Activated naive CD8-positive, alpha-beta T cell treated with anti-CD3 and anti-CD28 coated beads, Interleukin-2, amount 50 U/mL, for 24 hours (primary cell): ENCODE data around the gene SLC25A29.
"Not testable (repeated sequence)": the region's sequence is repeated elsewhere in the genome, so short reads cannot be mapped to it uniquely, and the experiment has no call there.

Experiments
- ATAC-seq: fragments of 150-1000 bp; cut with Tn5 transposase; one replicate; pipeline ENCODE4 v1.10.0; 2021
- DNase-seq: peaks from one replicate; pipeline ENCODE4 v3.0.0; 2021
- H3K27ac Mint-ChIP-seq: one replicate; pipeline ENCODE4 v1.8.0; 2021; ENCODE audit warnings: mild to moderate bottlenecking, mixed read lengths
- H3K27me3 Mint-ChIP-seq: one replicate; pipeline ENCODE4 v1.8.0; 2021; ENCODE audit warnings: mixed read lengths
- H3K36me3 Mint-ChIP-seq: one replicate; pipeline ENCODE4 v1.8.0; 2021; ENCODE audit warnings: low read depth, mixed read lengths
- H3K4me1 Mint-ChIP-seq: one replicate; pipeline ENCODE4 v1.8.0; 2021; ENCODE audit warnings: mixed read lengths
- H3K4me3 Mint-ChIP-seq: one replicate; pipeline ENCODE4 v1.8.0; 2021; ENCODE audit warnings: mild to moderate bottlenecking, moderate library complexity, mixed read lengths
- H3K9me3 Mint-ChIP-seq: one replicate; pipeline ENCODE4 v1.8.0; 2021; ENCODE audit warnings: mixed read lengths

Gene SLC25A29

DNA sequence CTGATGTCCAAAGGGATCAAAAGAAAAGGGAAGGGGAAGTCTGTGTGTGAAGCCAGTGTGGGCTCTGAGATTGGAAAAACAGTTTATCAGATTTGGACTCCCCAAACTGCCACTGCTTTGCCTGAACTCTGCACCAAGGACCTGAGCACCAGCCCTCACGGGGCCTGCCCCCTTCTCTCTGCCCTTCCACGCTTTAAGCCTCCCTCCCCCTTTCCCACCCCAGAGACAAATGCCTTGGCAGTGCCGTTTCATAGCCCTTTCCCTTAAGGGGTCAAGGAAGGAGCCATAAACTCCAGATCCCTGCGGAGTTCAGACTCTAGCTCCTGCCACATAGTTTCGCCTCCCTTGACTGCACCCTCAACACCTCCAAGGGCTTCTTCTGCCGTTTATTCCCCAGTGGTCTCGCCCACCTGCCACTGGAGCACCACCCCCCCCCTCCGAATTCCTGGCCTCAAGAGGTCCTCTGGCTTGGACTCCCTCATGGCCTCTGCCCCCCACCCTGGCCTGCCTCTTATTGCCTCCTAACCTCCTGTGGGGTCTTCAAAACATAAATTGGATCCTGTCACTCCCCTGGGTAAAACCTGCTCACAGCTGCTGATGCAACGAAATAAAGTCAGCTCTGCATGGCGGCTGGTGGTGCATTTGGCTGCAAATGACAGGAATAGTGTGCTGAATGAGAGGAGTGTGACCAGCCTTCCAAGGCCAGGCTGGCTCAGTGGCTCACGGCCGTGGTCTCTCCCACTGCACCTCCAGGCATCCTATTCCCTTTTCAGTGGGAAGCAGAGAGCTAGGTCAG lies 18.8 kb downstream of the SLC25A29 start:
- H3K9me3 Mint-ChIP-seq: no peaks in the 10 kb centered on the region
- H3K4me3 Mint-ChIP-seq: no peak overlapping the region
- H3K27me3 Mint-ChIP-seq: no peaks in the 10 kb centered on the region
- no peak for DNase-seq
- H3K36me3 Mint-ChIP-seq: peaks cover 2% of the 10 kb centered on the region
- peaks cover 8% of the 10 kb centered on the region for H3K4me1 Mint-ChIP-seq
- H3K27ac Mint-ChIP-seq: no peak overlapping the region
- ATAC-seq: no peak

DNA sequence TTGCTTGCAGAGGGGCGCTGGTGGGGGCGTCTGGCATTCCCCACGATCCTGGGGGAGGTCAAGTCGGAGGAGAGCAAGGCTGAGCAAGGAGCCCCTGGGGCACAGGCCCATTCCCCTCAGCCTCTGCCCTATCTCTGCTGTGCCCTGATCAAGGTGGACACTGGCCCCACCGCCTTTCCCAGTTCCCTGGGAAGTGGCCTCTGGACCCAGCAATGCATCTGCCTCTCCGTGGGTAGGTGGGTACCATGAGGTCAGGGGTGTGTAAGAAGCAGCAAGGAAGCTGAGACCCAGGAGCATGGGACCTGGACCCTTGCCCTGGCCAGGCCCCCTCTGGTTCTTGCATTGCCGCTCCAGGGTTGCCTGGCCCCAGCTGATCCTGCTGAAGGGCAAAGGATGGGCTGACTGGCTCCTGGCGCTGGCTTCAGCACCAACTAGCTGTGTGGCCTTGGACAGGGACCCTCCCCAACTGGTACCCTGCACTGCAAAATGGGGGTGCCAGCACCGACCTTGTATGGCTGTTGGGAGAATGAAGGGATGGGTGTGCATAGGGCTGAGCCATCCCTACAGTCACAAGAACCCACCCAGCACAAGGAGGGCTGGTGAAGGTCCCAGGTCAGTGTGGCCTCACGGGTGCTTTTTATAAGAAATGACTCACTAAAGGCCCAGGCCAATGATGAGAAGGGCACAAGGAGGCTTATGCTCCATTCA lies 19.6 kb downstream of the SLC25A29 start:
- Mint-ChIP-seq H3K9me3 (no peaks in the 10 kb centered on the region), H3K4me1 (peaks cover 8% of the 10 kb centered on the region), H3K36me3 (peaks cover 2% of the 10 kb centered on the region), H3K4me3 (no peak overlapping the region), H3K27ac (no peak overlapping the region), H3K27me3 (no peaks in the 10 kb centered on the region)
- no peak for DNase-seq
- no peak for ATAC-seq

DNA sequence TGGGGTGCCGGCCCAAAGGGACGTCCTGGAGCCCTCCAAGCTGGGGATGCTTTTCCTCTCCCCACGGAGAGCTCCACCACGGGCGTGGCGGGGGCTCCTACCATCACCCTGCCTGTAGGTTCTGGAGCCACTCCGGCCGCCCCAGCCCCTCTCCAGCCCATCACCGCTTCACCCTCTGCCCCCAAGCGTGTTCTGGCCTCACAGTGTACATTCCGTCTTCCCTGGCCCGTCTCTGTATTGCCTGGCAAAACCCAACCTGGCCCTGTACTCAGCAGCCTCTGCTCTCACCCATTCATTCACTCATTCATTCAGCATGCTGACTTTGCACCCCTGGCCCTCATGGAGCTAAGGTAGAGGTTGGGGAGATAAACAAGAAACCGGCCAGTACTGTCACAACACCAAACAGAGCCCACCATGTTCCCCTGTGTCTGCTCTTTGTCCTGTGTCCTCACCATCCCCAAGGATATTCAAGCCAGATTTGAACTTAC lies 20.3 kb downstream of the SLC25A29 start:
- Mint-ChIP-seq H3K4me1 (peaks cover 8% of the 10 kb centered on the region), H3K9me3 (no peaks in the 10 kb centered on the region), H3K4me3 (peak overlapping the region; percentile 75), H3K27ac (peak overlapping the region; percentile 74), H3K27me3 (no peaks in the 10 kb centered on the region), H3K36me3 (peaks cover 2% of the 10 kb centered on the region)
- ATAC-seq: no peak
- DNase-seq: no peak

DNA sequence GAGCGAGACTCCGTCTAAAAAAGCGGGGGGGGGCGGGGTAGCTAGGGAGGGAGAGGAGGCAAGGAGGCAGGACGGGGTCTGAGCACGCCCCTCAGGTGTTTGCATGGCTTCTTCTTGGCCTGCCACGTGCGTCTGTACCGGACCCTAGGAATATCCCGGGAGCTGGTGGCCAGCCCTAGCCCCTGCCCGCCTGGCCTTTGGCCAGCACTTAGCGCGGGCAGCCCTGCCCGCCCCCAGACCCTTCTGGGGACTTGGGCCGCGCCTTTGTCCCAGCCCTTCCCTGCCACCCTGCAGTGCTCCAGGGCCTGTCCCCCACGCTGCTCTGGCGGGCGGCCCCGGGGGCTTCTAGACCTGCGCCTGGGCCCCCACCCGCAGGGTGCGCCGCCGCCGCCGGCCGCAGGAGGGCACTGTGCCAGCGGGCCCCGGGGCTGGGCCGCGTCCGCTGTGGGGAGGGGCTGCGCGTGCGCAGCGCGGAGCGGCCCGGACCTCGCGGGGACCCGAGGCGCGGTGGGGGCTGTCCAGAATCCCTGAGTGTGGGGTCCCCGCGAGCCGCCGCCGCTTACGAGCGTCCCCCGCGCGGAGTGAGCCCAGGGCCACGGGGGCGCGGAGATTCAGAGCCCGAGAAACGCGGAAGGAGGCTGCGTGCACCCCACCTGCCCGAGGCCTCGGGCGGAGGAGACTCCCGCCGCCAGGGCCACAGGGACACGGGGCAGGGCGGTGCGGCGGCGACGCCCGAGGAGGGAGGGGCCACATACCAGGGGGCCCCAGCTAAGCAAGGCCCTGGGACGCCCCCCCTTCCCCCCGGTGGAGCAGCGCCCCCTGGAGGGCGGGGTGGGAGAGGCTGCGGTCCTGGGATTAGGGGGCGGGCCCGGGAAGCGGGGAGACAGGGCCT lies 21.0 kb downstream of the SLC25A29 start:
- DNase-seq (peak; percentile 88), ATAC-seq (peak; percentile 90)
- Mint-ChIP-seq H3K9me3 (no peaks in the 10 kb centered on the region), H3K36me3 (peaks cover 6% of the 10 kb centered on the region), H3K4me1 (peaks cover 10% of the 10 kb centered on the region), H3K4me3 (peak overlapping the region; percentile 75), H3K27ac (no peak overlapping the region), H3K27me3 (no peaks in the 10 kb centered on the region)

- peaks cover 11% of the 10 kb centered on the region for H3K36me3 Mint-ChIP-seq
- H3K9me3 Mint-ChIP-seq: no peaks in the 10 kb centered on the region
- DNase-seq (no peak), ATAC-seq (no peak)
- peak overlapping the region; percentile 32 for H3K4me3 Mint-ChIP-seq
- peaks cover 12% of the 10 kb centered on the region for H3K4me1 Mint-ChIP-seq
- peak overlapping the region; percentile 57 for H3K27ac Mint-ChIP-seq
- no peaks in the 10 kb centered on the region for H3K27me3 Mint-ChIP-seq
These were observed 22.0 kb downstream of the SLC25A29 start for GRCh38 chr14:100283984-100284881.

DNA sequence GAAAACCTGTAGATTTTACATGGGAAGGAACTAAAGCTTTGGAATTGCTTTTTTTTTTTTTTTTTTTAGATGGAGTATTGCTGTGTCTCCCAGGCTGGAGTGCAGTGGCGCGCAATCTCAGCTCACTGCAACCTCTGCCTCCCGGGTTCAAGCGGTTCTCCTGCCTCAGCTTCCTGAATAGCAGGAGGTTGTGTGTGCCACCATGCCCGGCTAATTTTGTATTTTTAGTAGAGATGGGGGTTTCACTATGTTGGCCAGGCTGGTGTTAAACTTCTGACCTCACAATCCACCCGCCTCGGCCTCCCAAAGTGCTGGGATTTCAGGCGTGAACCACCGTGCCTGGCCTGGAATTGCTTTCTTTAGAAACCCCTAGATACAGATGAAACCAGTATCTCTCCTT lies 22.8 kb downstream of the SLC25A29 start:
- H3K27me3 Mint-ChIP-seq, H3K4me3 Mint-ChIP-seq, DNase-seq, H3K9me3 Mint-ChIP-seq, H3K27ac Mint-ChIP-seq, ATAC-seq: not testable (repeated sequence)
- Mint-ChIP-seq H3K4me1 (peaks cover 19% of the 10 kb centered on the region), H3K36me3 (peaks cover 11% of the 10 kb centered on the region)

DNA sequence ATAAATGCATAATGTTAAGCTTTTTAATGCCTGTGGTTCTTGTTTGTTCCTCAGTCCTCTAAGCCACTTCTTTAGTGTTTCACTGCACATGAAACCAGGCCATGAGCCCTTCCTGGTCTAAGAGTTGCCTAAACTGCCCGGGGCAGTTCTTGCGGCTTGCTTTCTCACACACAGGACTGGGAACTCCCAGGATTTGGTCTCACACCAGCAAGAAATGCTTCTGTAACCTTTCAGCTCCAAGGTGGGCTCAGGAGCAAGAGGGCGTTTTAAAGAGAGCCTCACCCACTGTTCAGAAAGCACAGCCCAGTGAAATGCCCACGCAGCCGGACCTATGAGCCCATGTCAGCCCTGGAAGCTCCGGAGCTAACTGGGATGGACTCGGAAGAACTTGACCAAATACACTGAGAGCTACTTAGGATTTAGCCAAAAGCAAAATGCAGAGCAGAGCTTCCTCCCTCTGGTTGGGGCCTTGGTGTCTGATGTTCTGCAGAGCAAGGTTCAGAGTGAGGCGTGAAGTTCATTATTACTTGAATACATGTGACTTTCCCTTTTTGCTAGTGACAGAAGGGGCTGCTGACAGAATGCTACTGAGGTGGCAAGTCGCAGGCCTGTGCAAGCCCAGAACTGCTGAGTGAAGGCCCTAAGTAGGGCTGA lies 23.4 kb downstream of the SLC25A29 start:
- Mint-ChIP-seq H3K9me3 (no peaks in the 10 kb centered on the region), H3K4me3 (no peak overlapping the region), H3K4me1 (peaks cover 21% of the 10 kb centered on the region), H3K27me3 (no peaks in the 10 kb centered on the region), H3K27ac (no peak overlapping the region), H3K36me3 (peaks cover 11% of the 10 kb centered on the region)
- DNase-seq (no peak), ATAC-seq (no peak)

DNA sequence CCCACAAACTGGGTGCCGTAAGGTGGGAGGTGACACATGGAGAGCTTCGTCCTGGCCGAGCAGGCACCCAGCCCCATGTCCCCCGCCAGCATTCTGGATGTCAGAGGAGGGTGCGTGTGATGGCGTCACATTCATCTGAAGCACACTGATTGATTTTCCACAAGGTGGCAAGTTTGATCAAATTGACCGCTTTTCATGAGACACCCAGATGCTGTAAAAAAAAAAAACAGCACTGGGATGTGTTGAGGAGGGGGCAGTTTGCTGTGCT lies 24.2 kb downstream of the SLC25A29 start:
- H3K27me3 Mint-ChIP-seq: no peaks in the 10 kb centered on the region
- no peaks in the 10 kb centered on the region for H3K9me3 Mint-ChIP-seq
- ATAC-seq (no peak), DNase-seq (no peak)
- H3K27ac Mint-ChIP-seq: peak overlapping the region; percentile 72
- peaks cover 16% of the 10 kb centered on the region for H3K36me3 Mint-ChIP-seq
- peaks cover 26% of the 10 kb centered on the region for H3K4me1 Mint-ChIP-seq
- H3K4me3 Mint-ChIP-seq: no peak overlapping the region

DNA sequence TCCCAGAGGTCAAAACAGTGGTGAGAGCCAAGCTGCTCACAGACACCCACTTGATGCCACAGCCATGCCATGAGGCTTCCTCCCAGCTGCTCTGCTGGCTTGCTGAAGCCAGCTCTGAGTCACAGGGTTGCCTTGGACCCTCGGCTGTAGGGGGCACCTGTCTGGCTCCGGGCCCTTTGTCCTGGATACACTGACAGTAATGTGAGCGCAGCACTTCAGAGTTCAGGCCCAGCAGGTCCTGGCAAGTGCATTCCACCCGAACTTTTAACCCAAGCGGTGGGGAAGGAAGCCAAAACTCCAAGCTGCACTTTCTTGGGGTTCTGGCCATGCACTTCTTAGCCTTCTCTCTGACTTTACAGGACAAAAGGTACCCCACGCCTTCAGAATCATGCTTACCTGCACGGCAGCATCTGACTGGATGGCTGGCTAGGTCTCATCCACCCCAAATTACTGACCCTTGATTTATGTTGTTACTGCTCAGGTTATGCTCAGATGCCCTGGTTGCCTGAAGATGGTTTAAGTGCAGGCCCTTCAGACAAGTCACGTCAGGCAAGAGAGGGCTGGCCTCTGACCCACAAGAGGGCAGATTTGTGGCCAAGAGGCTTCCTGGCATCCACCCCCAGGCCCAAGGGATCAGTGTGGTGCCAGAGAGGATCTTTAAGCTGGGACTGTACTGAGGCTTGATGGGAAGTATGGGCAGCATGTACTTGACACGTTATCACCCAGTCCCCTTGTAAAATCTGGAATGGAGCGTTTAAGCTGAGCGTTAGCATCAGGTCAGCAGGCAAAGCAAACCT lies 24.8 kb downstream of the SLC25A29 start:
- Mint-ChIP-seq H3K36me3 (peaks cover 18% of the 10 kb centered on the region), H3K27me3 (no peaks in the 10 kb centered on the region)

DNA sequence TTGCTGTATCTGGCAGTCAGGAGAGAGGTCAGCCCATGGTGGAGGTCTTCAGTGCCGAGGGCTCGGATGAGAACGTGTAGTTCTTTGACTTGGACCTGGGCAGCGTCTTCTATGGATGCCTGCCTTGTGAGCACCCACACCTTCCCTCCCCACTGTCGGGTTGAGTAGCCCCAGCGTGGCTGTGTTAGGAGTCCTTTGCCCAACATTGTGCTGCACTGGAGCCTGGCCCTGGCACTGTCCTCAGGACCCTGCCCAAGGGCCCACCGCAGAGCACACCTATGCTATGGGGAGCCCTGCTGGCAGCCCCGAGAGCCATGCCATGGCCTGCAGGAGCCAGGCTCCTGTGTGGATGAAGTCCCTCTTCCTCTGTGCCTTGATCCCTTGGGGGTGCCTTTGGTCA lies 26.7 kb downstream of the SLC25A29 start:
- no peaks in the 10 kb centered on the region for H3K9me3 Mint-ChIP-seq
- no peak for ATAC-seq
- no peaks in the 10 kb centered on the region for H3K27me3 Mint-ChIP-seq
- H3K36me3 Mint-ChIP-seq: peaks cover 37% of the 10 kb centered on the region
- DNase-seq: no peak
- no peak overlapping the region for H3K4me3 Mint-ChIP-seq
- H3K27ac Mint-ChIP-seq: peak overlapping the region; percentile 0
- H3K4me1 Mint-ChIP-seq: peaks cover 35% of the 10 kb centered on the region

More for the DNA sequence above, 24.8 kb downstream of the SLC25A29 start:
- Mint-ChIP-seq H3K27ac (peak overlapping the region; percentile 72), H3K4me3 (no peak overlapping the region), H3K9me3 (no peaks in the 10 kb centered on the region), H3K4me1 (peaks cover 26% of the 10 kb centered on the region)
- ATAC-seq (no peak), DNase-seq (no peak)

- Mint-ChIP-seq H3K36me3 (peaks cover 42% of the 10 kb centered on the region), H3K4me3 (no peak overlapping the region), H3K9me3 (no peaks in the 10 kb centered on the region), H3K27me3 (no peaks in the 10 kb centered on the region), H3K27ac (peak overlapping the region; percentile 43), H3K4me1 (peaks cover 36% of the 10 kb centered on the region)
- no peak for DNase-seq
- no peak for ATAC-seq
These were observed 27.1 kb downstream of the SLC25A29 start for GRCh38 chr14:100279133-100279532.

DNA sequence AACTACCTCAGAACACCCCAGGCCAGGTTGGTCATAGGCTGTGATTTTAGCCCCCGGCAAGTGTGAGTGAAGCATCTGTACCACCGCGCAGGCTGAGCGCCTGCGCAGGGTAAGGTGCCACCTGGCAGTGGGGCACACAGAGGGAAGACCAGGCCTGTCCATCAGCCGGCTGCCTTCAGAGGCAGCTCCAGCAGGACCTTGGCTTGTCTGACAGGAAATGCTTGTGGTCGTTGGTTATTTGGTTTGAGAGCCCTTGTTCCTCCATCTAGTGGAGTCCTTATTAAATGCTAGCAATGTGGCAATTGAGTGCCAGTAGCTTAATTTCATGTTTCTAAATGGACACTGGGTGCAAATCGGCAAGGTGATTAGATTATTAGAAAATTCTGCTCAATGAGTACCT lies 27.5 kb downstream of the SLC25A29 start:
- Mint-ChIP-seq H3K4me3 (no peak overlapping the region), H3K27ac (peak overlapping the region; percentile 43), H3K4me1 (peaks cover 38% of the 10 kb centered on the region), H3K9me3 (no peaks in the 10 kb centered on the region), H3K36me3 (peaks cover 42% of the 10 kb centered on the region), H3K27me3 (no peaks in the 10 kb centered on the region)
- no peak for DNase-seq
- ATAC-seq: no peak

DNA sequence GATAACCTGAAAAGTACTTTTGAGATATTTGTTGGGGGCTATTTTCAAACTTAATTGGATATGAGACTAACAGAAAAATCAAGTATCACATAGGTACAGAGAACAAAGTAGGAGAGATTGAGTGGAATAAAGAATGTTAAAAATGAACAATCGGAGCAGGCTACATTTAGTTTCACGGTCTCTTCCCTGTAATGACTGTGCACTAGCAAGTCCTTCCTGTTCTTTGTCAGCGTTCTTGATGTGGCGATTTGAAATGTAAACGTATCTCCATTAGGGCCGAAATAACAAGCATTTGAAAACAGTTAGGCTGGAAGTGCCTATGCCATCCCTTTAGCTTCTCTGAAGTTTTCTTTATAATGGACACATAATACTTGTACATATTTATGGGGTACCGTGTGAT lies 31.0 kb downstream of the SLC25A29 start:
- H3K36me3 Mint-ChIP-seq: peaks cover 44% of the 10 kb centered on the region
- no peaks in the 10 kb centered on the region for H3K27me3 Mint-ChIP-seq
- H3K27ac Mint-ChIP-seq: peak overlapping the region; percentile 78
- DNase-seq (no peak), ATAC-seq (no peak)
- no peak overlapping the region for H3K4me3 Mint-ChIP-seq
- H3K4me1 Mint-ChIP-seq: peaks cover 43% of the 10 kb centered on the region
- no peaks in the 10 kb centered on the region for H3K9me3 Mint-ChIP-seq
